Placental pericyte (primary cell): Measurements from ENCODE around the gene IL25. TPM values are rescaled to one million over a fixed set of nuclear protein-coding genes. Genes with fewer than 3 reads are reported as not detected.

Experiments used
- small RNA-seq: library from RNA; depleted of rRNA; stranded (forward); fragments of <200 nt; gene quantifications from one replicate; pipeline ENCODE3, GENCODE V24; 2012; ENCODE audit warnings: low replicate concordance
- total RNA-seq: library from RNA; depleted of rRNA; stranded (reverse); fragments of >200 nt; gene quantifications from 2 replicates; pipeline ENCODE4 v1.2.3, GENCODE V29; 2012

Gene IL25
- not detected in 2 replicates for total RNA-seq

GRCh38 chr14:23372509-23372908 is at the start of gene IL25:
Gene IL25, plus strand, starts transcription at chr14:23372809.

GRCh38 chr14:23352506-23353432 is 19.8 kb upstream of the IL25 start, which contains the start of gene SLC22A17:
Gene SLC22A17, minus strand, starts transcription at chr14:23352887.

DNA sequence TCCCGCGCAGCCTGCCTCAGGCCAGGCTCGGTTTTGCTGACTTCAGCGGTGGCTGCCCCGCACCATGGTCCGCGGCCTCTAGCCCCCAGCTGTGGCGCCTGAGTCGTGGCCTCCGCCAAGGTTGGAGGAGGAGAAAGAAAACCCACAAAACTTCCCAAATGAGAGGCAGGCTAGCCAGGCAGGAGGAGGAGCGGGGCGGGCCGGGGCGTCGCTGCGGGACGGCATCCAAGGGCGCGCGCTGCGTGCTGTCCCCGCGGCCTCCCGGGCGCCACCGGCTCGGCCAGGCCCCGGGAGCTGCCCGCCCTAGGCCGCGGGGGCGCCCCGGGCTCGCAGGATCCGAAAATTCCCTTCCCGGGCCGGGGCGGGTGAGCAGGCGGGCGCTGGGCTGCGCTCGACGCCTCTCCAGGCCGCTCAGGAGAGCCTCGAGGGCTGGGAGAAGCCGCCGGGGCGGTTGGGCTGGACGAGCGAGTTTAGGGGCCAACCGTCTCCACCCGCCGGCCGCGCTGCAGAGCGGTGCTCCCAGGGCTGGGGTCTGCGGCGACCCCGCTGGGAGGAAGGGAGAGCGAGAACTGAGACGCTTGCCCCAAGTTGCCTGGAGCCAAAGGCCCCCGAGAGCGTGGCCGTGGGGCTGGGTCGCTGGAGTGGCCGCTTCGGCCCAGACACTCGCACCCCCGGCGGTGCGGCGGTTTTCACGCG is 7.4 kb upstream of the IL25 start, which contains the start of gene EFS:
Gene EFS, minus strand, starts transcription at position 137 of the 696 bp plus-strand sequence. CDS start 147 bp downstream, outside the sequence.

GRCh38 chr14:23376482-23377197 is 4.0 kb downstream of the IL25 start, which contains the start of gene CMTM5:
Gene CMTM5, plus strand, starts transcription at chr14:23377046. Its CDS starts 206 bp downstream, at chr14:23377252.

GRCh38 chr14:23407516-23408306 is 35.1 kb downstream of the IL25 start, which contains the start of gene MYH6:
Gene MYH6, minus strand, starts transcription at chr14:23408273. Its CDS starts 1,050 bp downstream, at chr14:23407223.

Small RNA genes within 50 kb of the gene (small RNA-seq; reads per million reads assigned to genes)
- not detected for gene MIR208A
- not detected for gene MIR208B

Other genes starting within 250 kb of the IL25 start
- gene SLC7A8, start 189.1 kb upstream of the IL25 start, total RNA-seq: 1.1 TPM in 2 replicates
- gene RNF212B, start 134.9 kb upstream of the IL25 start, total RNA-seq: not detected in 2 replicates
- gene HOMEZ, start 86.7 kb upstream of the IL25 start, total RNA-seq: 4.4 and 13.8 TPM in 2 replicates
- gene PPP1R3E, start 70.0 kb upstream of the IL25 start, total RNA-seq: 4.4 and 5.0 TPM in 2 replicates
- gene BCL2L2, start 66.0 kb upstream of the IL25 start, total RNA-seq: 18.4 and 21.6 TPM in 2 replicates
- 43.1 and 64.4 TPM in 2 replicates for gene PABPN1, start 51.4 kb upstream of the IL25 start, total RNA-seq
- gene SLC22A17, start 19.9 kb upstream of the IL25 start, total RNA-seq: 7.3 and 7.7 TPM in 2 replicates
- 1.5 and 3.3 TPM in 2 replicates for gene EFS, start 7.6 kb upstream of the IL25 start, total RNA-seq
- not detected in 2 replicates for gene CMTM5, start 4.2 kb downstream of the IL25 start, total RNA-seq
- not detected in 2 replicates for gene MYH6, start 35.5 kb downstream of the IL25 start, total RNA-seq
- gene MYH7, start 62.9 kb downstream of the IL25 start, total RNA-seq: not detected in 2 replicates
- gene NGDN, start 96.9 kb downstream of the IL25 start, total RNA-seq: 35.8 and 56.2 TPM in 2 replicates
- 0.14 and 0.22 TPM in 2 replicates for gene ZFHX2, start 179.0 kb downstream of the IL25 start, total RNA-seq
- 14.7 and 20.6 TPM in 2 replicates for gene THTPA, start 183.5 kb downstream of the IL25 start, total RNA-seq
- 10.5 and 12.6 TPM in 2 replicates for gene AP1G2, start 195.0 kb downstream of the IL25 start, total RNA-seq
- not detected in 2 replicates for gene JPH4, start 206.0 kb downstream of the IL25 start, total RNA-seq